ENCODE results near the gene ITPKB. TPM values are rescaled to one million over a fixed set of nuclear protein-coding genes. Genes with fewer than 3 reads are reported as not detected.
A peak's percentile ranks its signal among the peaks of the same experiment; 100 is the strongest.
"Not testable (repeated sequence)": the region's sequence is repeated elsewhere in the genome, so short reads cannot be mapped to it uniquely, and the experiment has no call there.

Gene ITPKB
- total and polyA plus RNA-seq, 8 donors = 25.0 to 38.7 (median 32.6) TPM

GRCh38 chr1:226779561-226779960, 40.5 kb upstream of the ITPKB start:
- Histone ChIP-seq H3K27me3 (no peaks in the 10 kb centered on the region), H3K36me3 (no peaks in the 10 kb centered on the region), H3K4me3 (no peak overlapping the region), H3K27ac (no peak overlapping the region), H3K9me3 (no peaks in the 10 kb centered on the region), H3K4me1 (peaks cover 0 to 3% of the 10 kb centered on the region in 2 donors)
- DNase-seq = no peak
- ATAC-seq = no peak
- intact Hi-C loops (cut with DNase I) = no loop called here
- TF ChIP-seq, protein P1, sequence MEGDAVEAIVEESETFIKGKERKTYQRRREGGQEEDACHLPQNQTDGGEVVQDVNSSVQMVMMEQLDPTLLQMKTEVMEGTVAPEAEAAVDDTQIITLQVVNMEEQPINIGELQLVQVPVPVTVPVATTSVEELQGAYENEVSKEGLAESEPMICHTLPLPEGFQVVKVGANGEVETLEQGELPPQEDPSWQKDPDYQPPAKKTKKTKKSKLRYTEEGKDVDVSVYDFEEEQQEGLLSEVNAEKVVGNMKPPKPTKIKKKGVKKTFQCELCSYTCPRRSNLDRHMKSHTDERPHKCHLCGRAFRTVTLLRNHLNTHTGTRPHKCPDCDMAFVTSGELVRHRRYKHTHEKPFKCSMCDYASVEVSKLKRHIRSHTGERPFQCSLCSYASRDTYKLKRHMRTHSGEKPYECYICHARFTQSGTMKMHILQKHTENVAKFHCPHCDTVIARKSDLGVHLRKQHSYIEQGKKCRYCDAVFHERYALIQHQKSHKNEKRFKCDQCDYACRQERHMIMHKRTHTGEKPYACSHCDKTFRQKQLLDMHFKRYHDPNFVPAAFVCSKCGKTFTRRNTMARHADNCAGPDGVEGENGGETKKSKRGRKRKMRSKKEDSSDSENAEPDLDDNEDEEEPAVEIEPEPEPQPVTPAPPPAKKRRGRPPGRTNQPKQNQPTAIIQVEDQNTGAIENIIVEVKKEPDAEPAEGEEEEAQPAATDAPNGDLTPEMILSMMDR (IDR thresholded peaks at IDR 0.05) = no peak

- TF ChIP-seq, protein P1 (IDR thresholded peaks at IDR 0.05) = no peak
- intact Hi-C loops (cut with DNase I) = no loop called here
- Histone ChIP-seq H3K9me3 (no peaks in the 10 kb centered on the region), H3K27me3 (no peaks in the 10 kb centered on the region), H3K27ac (peak overlapping the region in 1 of 2 donors; percentile 13), H3K36me3 (no peaks in the 10 kb centered on the region), H3K4me1 (peaks cover 0 to 3% of the 10 kb centered on the region in 2 donors), H3K4me3 (no peak overlapping the region)
- DNase-seq = no peak
- ATAC-seq = peak; percentile 65
Observed at GRCh38 chr1:226778657-226779058, 39.6 kb upstream of the ITPKB start.

- ATAC-seq (no peak), DNase-seq (no peak)
- no peak overlapping the region for H3K4me3 ChIP-seq
- H3K36me3 ChIP-seq = no peaks in the 10 kb centered on the region
- H3K4me1 ChIP-seq = peaks cover 0 to 3% of the 10 kb centered on the region in 2 donors
- TF ChIP-seq, protein P1 (IDR thresholded peaks at IDR 0.05) = no peak
- H3K9me3 ChIP-seq = no peaks in the 10 kb centered on the region
- intact Hi-C loops (cut with DNase I) = no loop called here
- no peaks in the 10 kb centered on the region for H3K27me3 ChIP-seq
- no peak overlapping the region for H3K27ac ChIP-seq
Observed at GRCh38 chr1:226776975-226777374, 37.9 kb upstream of the ITPKB start.

DNA sequence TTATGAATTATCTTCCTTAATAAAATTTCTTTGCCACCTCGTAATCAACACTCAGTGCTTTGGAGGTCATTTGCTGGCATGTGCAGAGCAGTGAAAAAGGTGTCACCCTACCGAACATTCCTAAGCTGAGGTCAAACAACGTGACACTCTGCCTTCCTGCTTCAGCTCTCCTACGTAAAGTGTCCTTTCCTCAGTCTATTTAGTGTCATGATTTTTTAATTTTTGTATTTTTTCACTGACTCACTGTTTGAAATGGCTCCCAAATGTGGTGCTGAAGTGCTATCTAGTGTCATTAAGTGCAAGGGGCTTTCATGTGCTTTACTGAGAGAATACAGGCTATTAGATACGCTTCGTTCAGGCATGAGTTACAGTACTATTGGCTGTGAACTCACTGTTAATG, 37.0 kb upstream of the ITPKB start:
- DNase-seq (no peak), ATAC-seq (no peak)
- intact Hi-C loops (cut with DNase I) = no loop called here
- Histone ChIP-seq H3K4me3 (no peak overlapping the region), H3K27ac (no peak overlapping the region), H3K27me3 (no peaks in the 10 kb centered on the region), H3K36me3 (no peaks in the 10 kb centered on the region), H3K9me3 (no peaks in the 10 kb centered on the region), H3K4me1 (peaks cover 0 to 3% of the 10 kb centered on the region in 2 donors)
- TF ChIP-seq, protein P1 (IDR thresholded peaks at IDR 0.05) = no peak

DNA sequence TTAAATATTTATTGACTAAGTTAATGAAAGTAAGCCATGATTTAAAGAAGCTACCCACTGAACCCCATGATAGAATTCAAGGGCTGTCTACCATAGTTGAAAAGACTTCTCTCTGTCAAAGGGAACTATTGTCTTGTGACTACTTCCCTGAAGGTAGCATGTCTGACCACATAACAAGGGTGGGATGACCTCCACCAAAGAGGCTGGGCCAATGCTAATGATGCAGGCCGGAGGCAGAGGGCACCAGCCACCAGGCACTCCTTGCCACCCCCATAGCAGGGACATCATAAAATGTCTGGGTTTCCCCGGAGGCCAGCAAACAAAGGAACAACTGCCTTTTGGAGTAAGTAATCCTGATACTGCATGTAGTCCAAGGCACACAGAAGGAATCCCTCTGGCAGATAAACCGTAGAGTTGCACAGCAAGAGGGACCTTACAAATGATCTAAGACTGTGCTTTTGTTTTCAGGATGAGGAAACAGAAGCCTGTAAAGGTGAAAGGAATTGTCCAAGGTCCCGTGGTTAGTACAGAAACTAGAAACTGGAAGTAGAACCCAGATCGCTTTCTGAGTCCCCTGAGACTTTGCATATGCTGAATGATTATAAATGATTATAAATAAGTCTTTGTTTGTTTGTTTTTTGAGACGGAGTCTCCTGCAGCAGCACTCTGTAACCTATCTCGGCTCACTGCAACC, 33.5 kb upstream of the ITPKB start:
- H3K27me3 ChIP-seq = no peaks in the 10 kb centered on the region
- H3K4me3 ChIP-seq = no peak overlapping the region
- intact Hi-C loops (cut with DNase I) = no loop called here
- H3K36me3 ChIP-seq = no peaks in the 10 kb centered on the region
- H3K27ac ChIP-seq = no peak overlapping the region
- DNase-seq (no peak), ATAC-seq (no peak)
- H3K9me3 ChIP-seq = no peaks in the 10 kb centered on the region
- H3K4me1 ChIP-seq = no peaks in the 10 kb centered on the region
- TF ChIP-seq, protein P1 (IDR thresholded peaks at IDR 0.05) = no peak

GRCh38 chr1:226767170-226767569, 28.1 kb upstream of the ITPKB start:
- H3K27ac ChIP-seq; ATAC-seq; H3K4me1 ChIP-seq; H3K9me3 ChIP-seq; H3K4me3 ChIP-seq; DNase-seq; H3K36me3 ChIP-seq; intact Hi-C loops (cut with DNase I); H3K27me3 ChIP-seq: not testable (repeated sequence)

Data from left lung (tissue), 10 donors.